HepG2 (cell line): Measurements from ENCODE around the gene VPREB3. TPM values are rescaled to one million over a fixed set of nuclear protein-coding genes. Genes with fewer than 3 reads are reported as not detected.

Source experiments
- AHDC1 ChIP-seq: sonication (generic); formaldehyde crosslinking; IDR thresholded peaks from 2 replicates; pipeline ENCODE4 v1.5.1; 2020; ENCODE audit warnings: mild to moderate bottlenecking, missing genetic modification reagents, borderline replicate concordance
- CHD2 ChIP-seq: IDR thresholded peaks from 2 replicates; pipeline ENCODE4 v1.6.1; 2011; ENCODE audit warnings: low read depth, low read length, improper control_type of control experiment
- CREBL2 ChIP-seq: sonication (generic); formaldehyde crosslinking; IDR thresholded peaks from 2 replicates; pipeline ENCODE4 v1.8.1; 2023; ENCODE audit warnings: missing genetic modification reagents, mild to moderate bottlenecking, borderline replicate concordance
- EED ChIP-seq: sonication (generic); formaldehyde crosslinking; IDR thresholded peaks from 2 replicates; pipeline ENCODE4 v1.5.0; 2020; ENCODE audit warnings: mild to moderate bottlenecking, missing genetic modification reagents
- PCBP1 ChIP-seq: fragments of 200-400 bp; formaldehyde crosslinking; IDR thresholded peaks from 2 replicates; pipeline ENCODE4 v1.6.1; 2017; ENCODE audit warnings: mild to moderate bottlenecking, low read depth, low read length, borderline replicate concordance
- RFXAP ChIP-seq: sonication (generic); formaldehyde crosslinking; IDR thresholded peaks from 2 replicates; pipeline ENCODE4 v1.4.0; 2020; ENCODE audit warnings: missing genetic modification reagents, borderline replicate concordance
- SP4 ChIP-seq: sonication (generic); formaldehyde crosslinking; IDR thresholded peaks from 2 replicates; pipeline ENCODE4 v1.8.1; 2023; ENCODE audit warnings: mild to moderate bottlenecking, missing genetic modification reagents
- SRF ChIP-seq: IDR thresholded peaks from 2 replicates; pipeline ENCODE4 v1.6.1; 2011; ENCODE audit warnings: mild to moderate bottlenecking, low read depth, low read length, moderate library complexity
- ZBTB39 ChIP-seq: sonication (generic); formaldehyde crosslinking; IDR thresholded peaks from 2 replicates; pipeline ENCODE4 v1.5.0; 2020; ENCODE audit warnings: missing genetic modification reagents
- polyA plus RNA-seq, 8 experiments: library from polyadenylated mRNA; depleted of rRNA in 3 of 8; stranded (reverse) in 7 of 8; unstranded in 1 of 8; fragments of >200 nt; fragmentation: Illumina TruSeq in 4 of 8; extraction: Trizol in 4 of 8; gene quantifications; 2 replicates each; pipeline versions ENCODE4 v1.2.1 to v1.2.3, GENCODE V29; 2011 to 2016; ENCODE audit warnings: low read depth in 4 of 8, missing spikeins in 1 of 8, mixed read lengths in 1 of 8; ENCODE audit not compliant: insufficient read depth in 1 of 8
- total RNA-seq, 5 experiments: library from RNA; depleted of rRNA; stranded (reverse); fragments of >200 nt; fragmentation: Illumina TruSeq; extraction: Trizol; gene quantifications; 2 replicates each; pipeline ENCODE4 v1.2.3, GENCODE V29; 2016; ENCODE audit warnings: low read depth in 1 of 5

The VPREB3 gene
- total and polyA plus RNA-seq, 2 of the 13 experiments (the other 11 are each of a cell fraction or from before 2014, with no cell fraction given): 0.22 TPM; not detected in 1

GRCh38 chr22:23753385-23753784 lies 840 bp downstream of the VPREB3 start (continued):
- TF ChIP-seq AHDC1 (CRISPR knock-in tag) (no peak), RFXAP (CRISPR knock-in tag) (no peak), SP4 (CRISPR knock-in tag) (no peak), PCBP1 (no peak), SRF (no peak), CHD2 (no peak), CREBL2 (CRISPR knock-in tag) (no peak), EED (CRISPR knock-in tag) (no peak), ZBTB39 (CRISPR knock-in tag) (no peak)
